ENCODE data around the gene WEE1.

- TF ChIP-seq YY1 (IDR thresholded peaks at IDR 0.05; ENCODE audit: insufficient read depth, insufficient read length) (no peak), ZNF274 (IDR thresholded peaks at IDR 0.05; ENCODE audit: low read depth, low read length) (no peak), SUZ12 (IDR thresholded peaks at IDR 0.05; ENCODE audit: extremely low read depth, insufficient read depth, insufficient read length) (no peak)
Observed at GRCh38 chr11:9625728-9626127, 52.3 kb downstream of the WEE1 start.
